CD8-positive, alpha-beta memory T cell (primary cell): Measurements from ENCODE around the gene TM4SF4. TPM values are rescaled to one million over a fixed set of nuclear protein-coding genes. Genes with fewer than 3 reads are reported as not detected.

Source experiments
- CTCF ChIA-PET: fragments of 350-600 bp; sonication (Branson Sonifier 250); formaldehyde crosslinking; loops from one replicate; lab custom pipeline; 2021; ENCODE audit warnings: antibody characterized with exemption; lab: Charles Lee
- POLR2A ChIA-PET: fragments of 350-600 bp; sonication (Branson Sonifier 250); formaldehyde crosslinking; loops from one replicate; lab custom pipeline; 2021; ENCODE audit warnings: antibody characterized with exemption; lab: Charles Lee
- DNase-seq, 5 donors: peaks; one replicate each; pipeline versions ENCODE4 v3.0.0 to v3.0.0-alpha.2; 2020 to 2022; ENCODE audit warnings: mixed read lengths in 1 of 5
- H3K27ac ChIP-seq: one replicate; pipeline ENCODE4 v1.7.0; 2013; ENCODE audit warnings: low read depth, mild to moderate bottlenecking, low read length, moderate library complexity
- H3K27me3 ChIP-seq: 2 replicates; pipeline ENCODE4 v1.7.0; 2013; ENCODE audit warnings: low read length, mild to moderate bottlenecking; ENCODE audit not compliant: insufficient read depth, poor library complexity, severe bottlenecking
- H3K36me3 ChIP-seq: 2 replicates; pipeline ENCODE4 v1.7.0; 2013; ENCODE audit warnings: mild to moderate bottlenecking, low read length, moderate library complexity; ENCODE audit not compliant: insufficient read depth
- H3K4me1 ChIP-seq: 2 replicates; pipeline ENCODE4 v1.7.0; 2013; ENCODE audit warnings: mild to moderate bottlenecking, low read length, moderate library complexity; ENCODE audit not compliant: insufficient read depth
- H3K4me3 ChIP-seq: 2 replicates; pipeline ENCODE4 v1.7.0; 2013; ENCODE audit warnings: mild to moderate bottlenecking, low read length
- H3K9me3 ChIP-seq: 2 replicates; pipeline ENCODE4 v1.7.0; 2013; ENCODE audit warnings: mild to moderate bottlenecking, low read length
- H3K27ac Mint-ChIP-seq, 8 donors: one replicate each; pipeline ENCODE4 v1.8.0; 2020 to 2021; ENCODE audit warnings: mixed read lengths in 8 of 8, mild to moderate bottlenecking in 6 of 8, inconsistent platforms in 3 of 8, moderate library complexity in 3 of 8
- H3K27me3 Mint-ChIP-seq, 2 donors: one replicate each; pipeline ENCODE4 v1.8.0; 2020 to 2021; ENCODE audit warnings: mixed read lengths in 2 of 2, mild to moderate bottlenecking in 1 of 2, moderate library complexity in 1 of 2
- H3K36me3 Mint-ChIP-seq, 3 donors: one replicate each; pipeline ENCODE4 v1.8.0; 2020 to 2021; ENCODE audit warnings: mixed read lengths in 3 of 3, inconsistent platforms in 1 of 3, mild to moderate bottlenecking in 1 of 3
- H3K4me1 Mint-ChIP-seq, 3 donors: one replicate each; pipeline ENCODE4 v1.8.0; 2020 to 2021; ENCODE audit warnings: mixed read lengths in 3 of 3, inconsistent platforms in 1 of 3, mild to moderate bottlenecking in 1 of 3
- H3K4me3 Mint-ChIP-seq, 7 donors: one replicate each; pipeline ENCODE4 v1.8.0; 2020 to 2021; ENCODE audit warnings: mixed read lengths in 7 of 7, mild to moderate bottlenecking in 6 of 7, moderate library complexity in 4 of 7, inconsistent platforms in 2 of 7
- H3K9me3 Mint-ChIP-seq, 5 donors: one replicate each; pipeline ENCODE4 v1.8.0; 2020 to 2022; ENCODE audit warnings: mixed read lengths in 5 of 5, mild to moderate bottlenecking in 3 of 5, moderate library complexity in 2 of 5, inconsistent platforms in 1 of 5
- polyA plus RNA-seq: library from polyadenylated mRNA; unstranded; fragments of 300-500 nt; fragmentation: Illumina TruSeq; gene quantifications from one replicate; pipeline ENCODE4 v1.2.3, GENCODE V29; 2021
- total RNA-seq, 2 experiments: library from RNA; stranded (reverse); gene quantifications; one replicate each; pipeline ENCODE4 v1.2.3, GENCODE V29; 2021

The TM4SF4 gene
- total and polyA plus RNA-seq, 3 experiments from 2014 or later, result not detected

DNA sequence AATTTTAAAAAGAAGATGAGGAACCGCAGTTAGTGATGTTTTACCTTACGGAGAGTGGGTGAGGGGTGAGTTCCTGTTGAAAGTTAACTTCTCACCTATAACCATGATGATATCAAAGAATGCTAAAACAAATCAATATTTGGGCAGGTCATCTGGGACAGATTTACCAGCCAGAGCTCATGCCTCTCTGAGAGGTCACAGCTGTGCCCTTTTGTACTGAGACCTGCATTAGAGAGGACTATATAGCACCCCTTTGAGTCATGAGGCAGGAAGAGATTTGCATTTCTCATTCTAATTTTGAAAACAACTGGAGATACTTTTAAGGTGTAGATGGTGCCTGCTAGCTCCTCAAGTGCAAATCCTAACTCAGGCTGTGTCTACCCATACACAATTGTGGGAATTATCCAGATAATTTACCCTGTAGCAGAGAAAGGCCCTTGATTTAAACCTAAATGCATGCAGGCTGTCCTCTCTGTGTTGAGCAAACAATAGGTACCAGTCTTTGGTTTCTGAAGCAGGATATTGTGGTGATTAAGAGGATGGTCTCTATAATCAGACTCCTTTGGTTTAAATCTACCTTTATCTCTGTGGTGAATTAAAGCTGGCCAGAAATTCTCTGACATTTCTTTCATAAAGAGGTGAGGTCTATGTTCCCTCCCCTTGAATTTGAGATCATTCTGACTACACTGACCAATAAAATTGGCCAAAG is 5.8 kb upstream of the TM4SF4 start:
- Histone ChIP-seq H3K27ac (no peak overlapping the region), H3K4me1 (no peaks in the 10 kb centered on the region), H3K27me3 (peaks cover 5% of the 10 kb centered on the region), H3K9me3 (no peaks in the 10 kb centered on the region), H3K4me3 (no peak overlapping the region), H3K36me3 (no peaks in the 10 kb centered on the region)
- no peaks in the 10 kb centered on the region for H3K9me3 Mint-ChIP-seq
- no peak overlapping the region for H3K27ac Mint-ChIP-seq
- no peaks in the 10 kb centered on the region for H3K4me1 Mint-ChIP-seq
- ChIA-PET CTCF (no interaction called here), POLR2A (no interaction called here)
- DNase-seq, result no peak
- H3K4me3 Mint-ChIP-seq, result no peak overlapping the region
- peaks cover 3 to 5% of the 10 kb centered on the region in 2 donors for H3K27me3 Mint-ChIP-seq
- H3K36me3 Mint-ChIP-seq, result peaks cover 0 to 2% (median 0%) of the 10 kb centered on the region in 3 donors

DNA sequence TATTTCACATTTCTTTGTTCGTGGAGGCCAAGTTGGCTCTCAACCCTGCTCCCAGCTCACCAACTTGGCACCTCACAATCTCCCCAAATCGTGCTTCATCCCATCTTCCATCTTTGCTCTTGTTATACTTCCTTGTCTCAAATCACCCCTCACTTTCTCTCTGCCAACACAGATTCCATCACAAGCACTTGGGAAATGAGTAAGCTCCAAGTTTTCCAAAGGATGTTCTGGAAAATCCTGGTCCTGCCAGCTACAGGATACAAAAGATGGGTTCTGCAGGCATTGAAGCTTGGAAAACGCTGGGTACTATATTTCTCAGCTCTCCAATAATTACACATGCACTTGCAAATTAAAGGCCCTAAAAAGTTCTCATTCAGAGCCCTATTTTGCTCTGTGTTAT is 4.1 kb upstream of the TM4SF4 start:
- no peaks in the 10 kb centered on the region for H3K4me1 Mint-ChIP-seq
- POLR2A ChIA-PET, result no interaction called here
- H3K27me3 ChIP-seq, result peaks cover 5% of the 10 kb centered on the region
- H3K4me1 ChIP-seq, result no peaks in the 10 kb centered on the region
- no peaks in the 10 kb centered on the region for H3K36me3 ChIP-seq
- H3K4me3 ChIP-seq, result no peak overlapping the region
- no peaks in the 10 kb centered on the region for H3K9me3 Mint-ChIP-seq
- no peak overlapping the region for H3K4me3 Mint-ChIP-seq
- CTCF ChIA-PET, result no interaction called here
- peaks cover 1 to 3% of the 10 kb centered on the region in 2 donors for H3K27me3 Mint-ChIP-seq
- H3K27ac Mint-ChIP-seq, result peak overlapping the region in 1 of 8 donors; percentile 10
- H3K36me3 Mint-ChIP-seq, result no peaks in the 10 kb centered on the region
- DNase-seq, result no peak
- H3K9me3 ChIP-seq, result no peaks in the 10 kb centered on the region
- no peak overlapping the region for H3K27ac ChIP-seq

DNA sequence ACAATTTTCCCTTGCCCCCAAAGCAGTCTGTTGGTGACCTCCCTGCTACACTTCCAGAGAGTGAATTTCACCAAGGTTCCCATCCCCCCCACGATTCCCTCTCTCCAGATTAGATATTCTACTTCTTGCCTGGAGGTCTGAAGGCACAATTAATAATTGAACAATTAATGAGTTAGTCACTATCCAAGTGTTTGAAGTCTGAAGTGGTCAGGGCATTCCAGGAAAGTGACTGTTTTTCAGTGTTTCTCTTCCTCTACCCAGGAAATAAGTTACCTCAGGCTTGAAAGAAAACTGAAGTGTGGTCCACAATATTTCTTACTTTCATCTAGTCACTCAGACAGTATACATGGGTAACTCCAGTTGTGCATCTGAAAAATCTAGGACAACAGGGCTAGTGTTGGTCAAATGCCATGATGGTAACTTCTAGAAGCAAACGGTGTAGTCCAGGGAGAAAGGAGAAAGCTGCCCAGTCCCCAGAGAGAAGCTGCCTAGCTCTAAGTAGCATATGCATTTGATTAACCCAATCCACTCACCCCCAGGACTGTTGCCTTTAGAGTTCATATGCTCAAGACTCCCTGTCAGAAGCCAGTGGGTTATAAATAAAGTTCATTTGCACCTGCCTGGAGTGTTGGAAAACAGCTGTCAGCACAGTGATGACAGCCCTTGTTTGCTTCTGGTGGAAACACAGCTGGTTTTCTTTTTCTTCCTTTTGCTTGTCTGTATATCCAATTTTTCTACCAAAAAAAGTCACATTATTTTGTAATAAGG is 2.3 kb upstream of the TM4SF4 start:
- Histone ChIP-seq H3K27me3 (no peaks in the 10 kb centered on the region), H3K9me3 (no peaks in the 10 kb centered on the region), H3K4me3 (no peak overlapping the region), H3K4me1 (no peaks in the 10 kb centered on the region), H3K27ac (no peak overlapping the region), H3K36me3 (no peaks in the 10 kb centered on the region)
- H3K27ac Mint-ChIP-seq, result no peak overlapping the region
- H3K36me3 Mint-ChIP-seq, result no peaks in the 10 kb centered on the region
- no peaks in the 10 kb centered on the region for H3K9me3 Mint-ChIP-seq
- no peak for DNase-seq
- H3K27me3 Mint-ChIP-seq, result peaks cover 6 to 7% of the 10 kb centered on the region in 2 donors
- POLR2A ChIA-PET, result no interaction called here
- H3K4me3 Mint-ChIP-seq, result no peak overlapping the region
- CTCF ChIA-PET, result no interaction called here
- no peaks in the 10 kb centered on the region for H3K4me1 Mint-ChIP-seq

DNA sequence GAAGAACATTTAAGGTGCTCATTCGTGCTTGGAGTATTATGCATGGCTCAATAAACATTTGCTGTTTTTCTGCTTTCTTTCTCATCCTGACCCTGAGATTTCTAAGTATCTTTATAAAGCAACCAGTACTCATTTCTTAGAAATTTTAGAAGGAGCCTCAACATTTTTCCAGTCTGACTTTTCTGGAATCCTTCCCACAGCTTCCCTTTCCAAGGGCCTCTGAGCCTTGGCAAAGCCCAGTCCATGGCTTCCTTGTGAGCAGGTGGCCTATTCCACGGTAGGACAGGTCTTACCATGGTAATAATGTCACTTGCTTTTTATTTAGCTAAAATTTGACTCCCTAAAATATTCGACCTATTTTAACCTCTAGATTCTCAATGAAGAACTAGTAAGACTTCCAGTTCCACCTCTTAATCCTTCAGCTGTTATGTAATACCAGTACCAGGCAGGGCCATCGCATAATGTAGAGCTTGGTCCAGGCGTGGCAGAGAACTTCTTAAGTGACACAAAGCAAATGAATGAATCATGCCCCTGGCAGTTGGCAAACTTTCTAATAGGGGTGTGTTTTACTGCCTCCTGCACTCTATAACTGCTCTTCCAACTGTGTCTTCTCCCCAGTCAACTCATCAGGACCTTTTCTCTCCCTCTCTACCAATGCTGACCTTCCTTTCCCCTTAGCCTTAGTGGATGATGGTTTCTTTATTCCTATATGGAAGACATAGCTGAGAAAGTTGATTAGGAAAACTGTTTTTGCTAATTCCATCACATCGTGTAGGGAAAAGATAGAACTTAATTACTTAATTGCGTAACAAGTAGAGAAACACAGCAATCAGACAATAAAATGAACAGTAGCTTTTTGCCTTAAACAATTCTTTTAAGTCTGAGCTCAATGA is 894 bp upstream of the TM4SF4 start:
- H3K4me3 Mint-ChIP-seq, result no peak overlapping the region
- H3K27ac ChIP-seq, result no peak overlapping the region
- H3K36me3 ChIP-seq, result no peaks in the 10 kb centered on the region
- CTCF ChIA-PET, result no interaction called here
- no peak overlapping the region for H3K4me3 ChIP-seq
- H3K27me3 ChIP-seq, result no peaks in the 10 kb centered on the region
- POLR2A ChIA-PET, result no interaction called here
- H3K9me3 Mint-ChIP-seq, result no peaks in the 10 kb centered on the region
- no peak overlapping the region for H3K27ac Mint-ChIP-seq
- no peak for DNase-seq
- H3K4me1 ChIP-seq, result no peaks in the 10 kb centered on the region
- no peaks in the 10 kb centered on the region for H3K4me1 Mint-ChIP-seq
- no peaks in the 10 kb centered on the region for H3K9me3 ChIP-seq
- no peaks in the 10 kb centered on the region for H3K36me3 Mint-ChIP-seq
- H3K27me3 Mint-ChIP-seq, result peaks cover 6 to 7% of the 10 kb centered on the region in 2 donors

DNA sequence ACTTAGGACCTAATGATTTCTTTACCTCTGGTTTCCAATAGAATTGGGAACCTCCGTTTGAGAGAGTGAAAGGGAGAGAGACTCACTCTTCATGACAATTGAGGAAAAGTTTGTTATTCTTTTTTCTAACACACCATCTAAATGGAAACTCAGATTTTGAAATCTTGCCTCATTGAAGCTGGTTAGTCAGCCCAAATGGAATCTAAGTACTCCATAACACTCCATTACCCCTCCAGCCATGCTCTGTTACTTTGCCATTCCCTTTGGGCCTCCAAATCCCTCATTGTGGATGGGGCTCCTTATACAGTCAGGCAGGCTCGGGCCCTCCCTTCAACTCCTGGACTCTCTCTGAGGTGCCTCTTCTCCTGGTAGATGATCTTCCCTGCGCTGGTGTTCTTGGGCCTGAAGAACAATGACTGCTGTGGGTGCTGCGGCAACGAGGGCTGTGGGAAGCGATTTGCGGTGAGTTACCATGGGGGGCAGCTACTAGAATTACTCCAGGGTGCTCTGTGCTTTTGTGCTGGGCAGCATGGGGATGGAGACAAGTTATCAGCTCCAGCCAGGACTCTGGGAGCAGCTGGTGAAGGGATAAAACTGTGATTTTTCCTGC is 1.1 kb downstream of the TM4SF4 start:
- no peak for DNase-seq
- Mint-ChIP-seq H3K9me3 (no peaks in the 10 kb centered on the region), H3K27ac (no peak overlapping the region), H3K4me3 (no peak overlapping the region), H3K4me1 (peaks cover 0 to 3% (median 0%) of the 10 kb centered on the region in 3 donors), H3K36me3 (no peaks in the 10 kb centered on the region), H3K27me3 (peaks cover 12% of the 10 kb centered on the region in 2 donors)
- Histone ChIP-seq H3K36me3 (no peaks in the 10 kb centered on the region), H3K27me3 (no peaks in the 10 kb centered on the region), H3K9me3 (no peaks in the 10 kb centered on the region), H3K4me1 (no peaks in the 10 kb centered on the region), H3K4me3 (no peak overlapping the region), H3K27ac (no peak overlapping the region)
- ChIA-PET CTCF (interaction anchor here (1.6 kb wide), 1 partner anchor 10 kb away, joined by 5 read pairs; no protein-coding TSS in a partner anchor), POLR2A (no interaction called here)

DNA sequence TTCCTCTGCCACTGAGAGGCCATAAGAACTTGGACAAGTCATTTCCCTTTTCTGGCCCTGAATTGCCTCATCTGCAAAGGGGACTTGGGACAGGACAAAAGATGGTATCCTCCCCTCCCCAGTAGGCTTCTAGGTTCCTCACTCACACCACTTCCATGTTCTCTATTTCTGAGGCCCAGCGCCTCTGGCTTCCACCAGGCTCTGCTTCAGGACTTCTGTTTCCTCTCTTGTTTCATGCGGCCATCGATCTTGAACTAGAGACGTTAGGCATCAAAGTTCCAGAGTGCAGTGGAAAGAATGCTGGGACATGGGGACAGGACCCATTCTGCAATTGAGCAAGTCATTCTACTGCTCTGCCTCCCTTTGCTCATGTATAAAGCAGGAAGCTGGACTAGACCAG is 1.7 kb downstream of the TM4SF4 start:
- Mint-ChIP-seq H3K4me3 (no peak overlapping the region), H3K9me3 (no peaks in the 10 kb centered on the region), H3K4me1 (peaks cover 0 to 3% (median 0%) of the 10 kb centered on the region in 3 donors), H3K36me3 (no peaks in the 10 kb centered on the region), H3K27ac (no peak overlapping the region), H3K27me3 (peaks cover 12% of the 10 kb centered on the region in 2 donors)
- no peak for DNase-seq
- CTCF ChIA-PET, result interaction anchor here (1.6 kb wide), 1 partner anchor 10 kb away, joined by 5 read pairs; no protein-coding TSS in a partner anchor
- POLR2A ChIA-PET, result no interaction called here
- Histone ChIP-seq H3K9me3 (no peaks in the 10 kb centered on the region), H3K4me3 (no peak overlapping the region), H3K36me3 (no peaks in the 10 kb centered on the region), H3K27ac (no peak overlapping the region), H3K4me1 (no peaks in the 10 kb centered on the region), H3K27me3 (no peaks in the 10 kb centered on the region)

DNA sequence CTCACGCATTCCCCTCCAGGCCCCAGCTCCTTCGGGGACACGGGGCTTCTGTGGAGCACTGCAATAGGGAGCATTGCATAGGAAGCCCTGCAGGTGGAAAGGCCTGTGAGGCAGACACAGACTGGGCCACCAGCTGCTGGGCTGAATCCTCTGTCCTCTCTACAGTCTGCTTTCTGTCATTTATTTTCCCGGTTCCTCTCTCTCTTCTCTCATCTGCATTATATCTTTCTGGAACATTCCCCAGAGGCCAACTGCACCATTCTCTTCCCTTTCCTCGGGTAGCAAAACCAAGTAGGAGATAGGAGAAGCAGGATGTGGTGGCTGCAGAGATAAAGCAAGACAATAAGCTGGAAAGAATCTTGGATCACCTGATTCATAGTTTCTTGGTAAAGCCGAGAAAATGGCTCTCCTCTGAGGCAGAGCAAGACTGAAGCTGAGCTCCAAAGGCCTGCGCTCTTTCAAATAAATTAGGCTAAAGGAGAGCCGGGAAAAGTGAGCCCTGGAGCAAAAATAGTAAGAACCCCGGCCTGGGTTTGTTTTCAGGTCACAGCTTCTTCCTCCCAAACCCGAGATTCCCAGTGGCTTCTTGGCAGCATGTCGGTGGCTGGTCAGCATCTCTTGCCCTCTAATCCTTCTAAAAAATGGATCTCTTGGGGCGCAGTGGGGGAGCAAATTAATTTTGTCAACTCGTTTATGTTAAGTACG is 5.3 kb downstream of the TM4SF4 start:
- H3K27ac Mint-ChIP-seq, result no peak overlapping the region
- Histone ChIP-seq H3K27me3 (no peaks in the 10 kb centered on the region), H3K9me3 (no peaks in the 10 kb centered on the region), H3K27ac (no peak overlapping the region), H3K4me3 (no peak overlapping the region), H3K36me3 (no peaks in the 10 kb centered on the region), H3K4me1 (no peaks in the 10 kb centered on the region)
- peaks cover 0 to 3% (median 0%) of the 10 kb centered on the region in 3 donors for H3K4me1 Mint-ChIP-seq
- DNase-seq, result no peak
- H3K9me3 Mint-ChIP-seq, result no peaks in the 10 kb centered on the region
- H3K4me3 Mint-ChIP-seq, result no peak overlapping the region
- POLR2A ChIA-PET, result no interaction called here
- no peaks in the 10 kb centered on the region for H3K36me3 Mint-ChIP-seq
- peaks cover 11 to 13% of the 10 kb centered on the region in 2 donors for H3K27me3 Mint-ChIP-seq
- CTCF ChIA-PET, result no interaction called here
